Liver (tissue), 3 donors: ENCODE measurements around the gene DCC.

Experiments
- TAF1 ChIP-seq: conservative IDR thresholded peaks from 2 replicates; pipeline ENCODE4 v1.6.1; 2016; ENCODE audit warnings: antibody characterized with exemption, mild to moderate bottlenecking
- TF ChIP-seq, protein P1 (sequence below): fragments of 150-350 bp; IDR thresholded peaks from 2 replicates; pipeline ENCODE4 v1.5.1; 2017; ENCODE audit warnings: improper control_type of control experiment, low read depth, low read length; ENCODE audit not compliant: missing input control
- TF ChIP-seq, protein P2 (sequence below): IDR thresholded peaks from 2 replicates; pipeline ENCODE4 v1.6.1; 2016; ENCODE audit warnings: antibody characterized with exemption
- donor health status: healthy.
- donor health status: healthy.

DNA sequence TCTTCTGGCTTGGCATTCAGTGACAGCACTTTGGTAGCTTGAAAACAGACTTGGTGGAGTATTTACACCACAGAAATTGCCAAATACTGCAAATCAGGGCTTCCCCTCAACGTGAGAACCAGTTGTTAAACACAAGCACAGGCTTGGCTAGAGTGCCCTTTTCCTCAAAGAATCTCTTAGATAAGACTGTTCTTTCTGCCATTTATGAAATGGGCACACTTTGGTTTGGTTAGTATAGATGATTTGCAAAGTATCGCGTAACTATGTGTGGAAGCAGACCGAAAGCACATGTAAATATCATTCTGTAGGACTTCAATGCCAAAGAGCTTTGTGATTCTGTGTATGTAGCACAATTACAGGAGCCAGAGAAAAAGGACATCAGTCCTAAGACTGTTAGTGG, 308.2 kb downstream of the DCC start:
- TF ChIP-seq, protein P1, sequence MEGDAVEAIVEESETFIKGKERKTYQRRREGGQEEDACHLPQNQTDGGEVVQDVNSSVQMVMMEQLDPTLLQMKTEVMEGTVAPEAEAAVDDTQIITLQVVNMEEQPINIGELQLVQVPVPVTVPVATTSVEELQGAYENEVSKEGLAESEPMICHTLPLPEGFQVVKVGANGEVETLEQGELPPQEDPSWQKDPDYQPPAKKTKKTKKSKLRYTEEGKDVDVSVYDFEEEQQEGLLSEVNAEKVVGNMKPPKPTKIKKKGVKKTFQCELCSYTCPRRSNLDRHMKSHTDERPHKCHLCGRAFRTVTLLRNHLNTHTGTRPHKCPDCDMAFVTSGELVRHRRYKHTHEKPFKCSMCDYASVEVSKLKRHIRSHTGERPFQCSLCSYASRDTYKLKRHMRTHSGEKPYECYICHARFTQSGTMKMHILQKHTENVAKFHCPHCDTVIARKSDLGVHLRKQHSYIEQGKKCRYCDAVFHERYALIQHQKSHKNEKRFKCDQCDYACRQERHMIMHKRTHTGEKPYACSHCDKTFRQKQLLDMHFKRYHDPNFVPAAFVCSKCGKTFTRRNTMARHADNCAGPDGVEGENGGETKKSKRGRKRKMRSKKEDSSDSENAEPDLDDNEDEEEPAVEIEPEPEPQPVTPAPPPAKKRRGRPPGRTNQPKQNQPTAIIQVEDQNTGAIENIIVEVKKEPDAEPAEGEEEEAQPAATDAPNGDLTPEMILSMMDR, result no peak
- no peak for TF ChIP-seq TAF1
- TF ChIP-seq, protein P2, sequence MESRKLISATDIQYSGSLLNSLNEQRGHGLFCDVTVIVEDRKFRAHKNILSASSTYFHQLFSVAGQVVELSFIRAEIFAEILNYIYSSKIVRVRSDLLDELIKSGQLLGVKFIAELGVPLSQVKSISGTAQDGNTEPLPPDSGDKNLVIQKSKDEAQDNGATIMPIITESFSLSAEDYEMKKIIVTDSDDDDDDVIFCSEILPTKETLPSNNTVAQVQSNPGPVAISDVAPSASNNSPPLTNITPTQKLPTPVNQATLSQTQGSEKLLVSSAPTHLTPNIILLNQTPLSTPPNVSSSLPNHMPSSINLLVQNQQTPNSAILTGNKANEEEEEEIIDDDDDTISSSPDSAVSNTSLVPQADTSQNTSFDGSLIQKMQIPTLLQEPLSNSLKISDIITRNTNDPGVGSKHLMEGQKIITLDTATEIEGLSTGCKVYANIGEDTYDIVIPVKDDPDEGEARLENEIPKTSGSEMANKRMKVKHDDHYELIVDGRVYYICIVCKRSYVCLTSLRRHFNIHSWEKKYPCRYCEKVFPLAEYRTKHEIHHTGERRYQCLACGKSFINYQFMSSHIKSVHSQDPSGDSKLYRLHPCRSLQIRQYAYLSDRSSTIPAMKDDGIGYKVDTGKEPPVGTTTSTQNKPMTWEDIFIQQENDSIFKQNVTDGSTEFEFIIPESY, result no peak
